ENCODE measurements around the gene MAP4K4.

DNA sequence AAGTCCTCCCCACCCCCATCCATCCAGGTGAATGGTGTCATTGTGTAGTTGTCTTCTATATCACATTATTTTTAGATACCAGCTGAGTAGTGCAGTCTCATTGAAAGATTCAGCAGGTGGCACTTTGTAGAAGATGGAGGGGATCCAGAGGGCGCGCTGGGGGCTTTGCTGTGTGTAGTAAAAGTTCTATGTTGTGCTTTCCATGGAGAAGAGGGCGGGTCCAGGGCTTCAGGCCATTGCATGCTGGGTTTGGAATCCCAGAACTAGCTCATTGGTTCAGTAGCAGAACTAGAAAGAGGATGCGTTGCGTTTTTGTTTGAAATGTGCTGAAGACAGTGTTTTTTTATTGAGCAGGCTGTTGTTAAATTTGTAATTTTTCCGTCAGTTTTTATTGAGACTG is 120.0 kb downstream of the MAP4K4 start:
- TF ChIP-seq, protein P1, sequence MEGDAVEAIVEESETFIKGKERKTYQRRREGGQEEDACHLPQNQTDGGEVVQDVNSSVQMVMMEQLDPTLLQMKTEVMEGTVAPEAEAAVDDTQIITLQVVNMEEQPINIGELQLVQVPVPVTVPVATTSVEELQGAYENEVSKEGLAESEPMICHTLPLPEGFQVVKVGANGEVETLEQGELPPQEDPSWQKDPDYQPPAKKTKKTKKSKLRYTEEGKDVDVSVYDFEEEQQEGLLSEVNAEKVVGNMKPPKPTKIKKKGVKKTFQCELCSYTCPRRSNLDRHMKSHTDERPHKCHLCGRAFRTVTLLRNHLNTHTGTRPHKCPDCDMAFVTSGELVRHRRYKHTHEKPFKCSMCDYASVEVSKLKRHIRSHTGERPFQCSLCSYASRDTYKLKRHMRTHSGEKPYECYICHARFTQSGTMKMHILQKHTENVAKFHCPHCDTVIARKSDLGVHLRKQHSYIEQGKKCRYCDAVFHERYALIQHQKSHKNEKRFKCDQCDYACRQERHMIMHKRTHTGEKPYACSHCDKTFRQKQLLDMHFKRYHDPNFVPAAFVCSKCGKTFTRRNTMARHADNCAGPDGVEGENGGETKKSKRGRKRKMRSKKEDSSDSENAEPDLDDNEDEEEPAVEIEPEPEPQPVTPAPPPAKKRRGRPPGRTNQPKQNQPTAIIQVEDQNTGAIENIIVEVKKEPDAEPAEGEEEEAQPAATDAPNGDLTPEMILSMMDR (IDR thresholded peaks at IDR 0.05; ENCODE audit: low read depth, low read length): no peak
- no peak for TF ChIP-seq EZH2phosphoT487 (IDR thresholded peaks at IDR 0.05; ENCODE audit: low read depth)
